ENCODE results near the gene TXNDC5.
A peak's percentile ranks its signal among the peaks of the same experiment; 100 is the strongest.

The TXNDC5 gene

GRCh38 chr6:7878401-7878964 is 32.1 kb downstream of the TXNDC5 start:
- no peak for ATAC-seq
- H3K27me3 Mint-ChIP-seq: no peaks in the 10 kb centered on the region
- H3K4me3 Mint-ChIP-seq: no peak overlapping the region
- no peak overlapping the region for H3K27ac Mint-ChIP-seq
- H3K9me3 Mint-ChIP-seq: peaks cover 7% of the 10 kb centered on the region
- peaks cover 44% of the 10 kb centered on the region for H3K36me3 Mint-ChIP-seq
- H3K4me1 Mint-ChIP-seq: no peaks in the 10 kb centered on the region

GRCh38 chr6:7868926-7869325 is 41.7 kb downstream of the TXNDC5 start:
- Mint-ChIP-seq H3K9me3 (peaks cover 3% of the 10 kb centered on the region), H3K27ac (no peak overlapping the region), H3K27me3 (peaks cover 8% of the 10 kb centered on the region), H3K4me1 (no peaks in the 10 kb centered on the region), H3K36me3 (peaks cover 4% of the 10 kb centered on the region), H3K4me3 (no peak overlapping the region)
- no peak for ATAC-seq

GRCh38 chr6:7866526-7866925 is 44.1 kb downstream of the TXNDC5 start:
- Mint-ChIP-seq H3K27me3 (peaks cover 8% of the 10 kb centered on the region), H3K9me3 (no peaks in the 10 kb centered on the region), H3K36me3 (no peaks in the 10 kb centered on the region), H3K4me1 (no peaks in the 10 kb centered on the region), H3K4me3 (no peak overlapping the region), H3K27ac (no peak overlapping the region)
- ATAC-seq: no peak

- Mint-ChIP-seq H3K27ac (no peak overlapping the region), H3K27me3 (peaks cover 8% of the 10 kb centered on the region), H3K4me1 (no peaks in the 10 kb centered on the region), H3K9me3 (no peaks in the 10 kb centered on the region), H3K36me3 (no peaks in the 10 kb centered on the region), H3K4me3 (no peak overlapping the region)
- ATAC-seq: no peak
Measured at GRCh38 chr6:7865781-7866180, 44.8 kb downstream of the TXNDC5 start.

GRCh38 chr6:7859591-7859990 is 51.0 kb downstream of the TXNDC5 start:
- no peak for ATAC-seq
- no peak overlapping the region for H3K27ac Mint-ChIP-seq
- no peaks in the 10 kb centered on the region for H3K27me3 Mint-ChIP-seq
- no peak overlapping the region for H3K4me3 Mint-ChIP-seq
- H3K36me3 Mint-ChIP-seq: no peaks in the 10 kb centered on the region
- no peaks in the 10 kb centered on the region for H3K4me1 Mint-ChIP-seq
- H3K9me3 Mint-ChIP-seq: no peaks in the 10 kb centered on the region

GRCh38 chr6:7851780-7852179 is 58.8 kb downstream of the TXNDC5 start:
- Mint-ChIP-seq H3K36me3 (peaks cover 6% of the 10 kb centered on the region), H3K9me3 (peaks cover 13% of the 10 kb centered on the region), H3K4me3 (no peak overlapping the region), H3K27me3 (no peaks in the 10 kb centered on the region), H3K4me1 (no peaks in the 10 kb centered on the region), H3K27ac (no peak overlapping the region)
- ATAC-seq: no peak

- Mint-ChIP-seq H3K4me1 (no peaks in the 10 kb centered on the region), H3K27ac (no peak overlapping the region), H3K27me3 (no peaks in the 10 kb centered on the region), H3K4me3 (no peak overlapping the region), H3K9me3 (peaks cover 13% of the 10 kb centered on the region), H3K36me3 (peaks cover 6% of the 10 kb centered on the region)
- peak; percentile 34 for ATAC-seq
Measured at GRCh38 chr6:7848229-7848628, 62.4 kb downstream of the TXNDC5 start.

- Mint-ChIP-seq H3K36me3 (peaks cover 6% of the 10 kb centered on the region), H3K4me3 (no peak overlapping the region), H3K9me3 (peaks cover 13% of the 10 kb centered on the region), H3K27ac (no peak overlapping the region), H3K4me1 (no peaks in the 10 kb centered on the region), H3K27me3 (no peaks in the 10 kb centered on the region)
- ATAC-seq: no peak
Measured at GRCh38 chr6:7846966-7847818, 63.4 kb downstream of the TXNDC5 start.

- H3K27me3 Mint-ChIP-seq: no peaks in the 10 kb centered on the region
- ATAC-seq: no peak
- H3K4me1 Mint-ChIP-seq: no peaks in the 10 kb centered on the region
- H3K4me3 Mint-ChIP-seq: no peak overlapping the region
- H3K9me3 Mint-ChIP-seq: peaks cover 3% of the 10 kb centered on the region
- H3K27ac Mint-ChIP-seq: no peak overlapping the region
- H3K36me3 Mint-ChIP-seq: no peaks in the 10 kb centered on the region
Measured at GRCh38 chr6:7841781-7842468, 68.7 kb downstream of the TXNDC5 start.

GRCh38 chr6:7836371-7837026 is 74.1 kb downstream of the TXNDC5 start:
- no peak for ATAC-seq
- Mint-ChIP-seq H3K4me1 (peaks cover 6% of the 10 kb centered on the region), H3K27ac (no peak overlapping the region), H3K36me3 (no peaks in the 10 kb centered on the region), H3K27me3 (peaks cover 20% of the 10 kb centered on the region), H3K9me3 (no peaks in the 10 kb centered on the region), H3K4me3 (no peak overlapping the region)

GRCh38 chr6:7833751-7834070 is 76.9 kb downstream of the TXNDC5 start:
- Mint-ChIP-seq H3K27ac (no peak overlapping the region), H3K27me3 (peaks cover 20% of the 10 kb centered on the region), H3K9me3 (peaks cover 6% of the 10 kb centered on the region), H3K36me3 (peaks cover 11% of the 10 kb centered on the region), H3K4me1 (peaks cover 6% of the 10 kb centered on the region), H3K4me3 (no peak overlapping the region)
- ATAC-seq: no peak

GRCh38 chr6:7832904-7833750 is 77.5 kb downstream of the TXNDC5 start:
- no peak for ATAC-seq
- H3K27me3 Mint-ChIP-seq: peaks cover 20% of the 10 kb centered on the region
- peaks cover 6% of the 10 kb centered on the region for H3K4me1 Mint-ChIP-seq
- H3K9me3 Mint-ChIP-seq: peaks cover 6% of the 10 kb centered on the region
- peaks cover 11% of the 10 kb centered on the region for H3K36me3 Mint-ChIP-seq
- no peak overlapping the region for H3K27ac Mint-ChIP-seq
- no peak overlapping the region for H3K4me3 Mint-ChIP-seq

All from stimulated activated memory B cell treated with anti-CD40 and anti-IgM and Interleukin-4, amounts not matched to agents 10 μg/mL and 1 μg/mL and 100 μg/mL, for 72 hours (primary cell).